ENCODE data around the gene RBM20.

Gene RBM20

GRCh38 chr10:110845192-110845755 is 201.1 kb downstream of the RBM20 start:
- DNase-seq: no peak
- in situ Hi-C loops (cut with HindIII; ENCODE audit: low pct_ligation_motif_present, low pct_unique_long_range_greater_than_20kb, low sequenced_read_pairs): no loop called here

- in situ Hi-C loops (cut with HindIII; ENCODE audit: low pct_ligation_motif_present, low pct_unique_long_range_greater_than_20kb, low sequenced_read_pairs): no loop called here
- no peak for DNase-seq
Observed at GRCh38 chr10:110845756-110846620, 201.9 kb downstream of the RBM20 start.

GRCh38 chr10:110847374-110847773 is 203.2 kb downstream of the RBM20 start:
- no peak for DNase-seq
- in situ Hi-C loops (cut with HindIII; ENCODE audit: low pct_ligation_motif_present, low pct_unique_long_range_greater_than_20kb, low sequenced_read_pairs): no loop called here

GRCh38 chr10:110848106-110848505 is 204.0 kb downstream of the RBM20 start:
- in situ Hi-C loops (cut with HindIII; ENCODE audit: low pct_ligation_motif_present, low pct_unique_long_range_greater_than_20kb, low sequenced_read_pairs): no loop called here
- no peak for DNase-seq

GRCh38 chr10:110850099-110850498 is 206.0 kb downstream of the RBM20 start:
- no peak for DNase-seq
- in situ Hi-C loops (cut with HindIII; ENCODE audit: low pct_ligation_motif_present, low pct_unique_long_range_greater_than_20kb, low sequenced_read_pairs): no loop called here

- DNase-seq: no peak
- in situ Hi-C loops (cut with HindIII; ENCODE audit: low pct_ligation_motif_present, low pct_unique_long_range_greater_than_20kb, low sequenced_read_pairs): no loop called here
Observed at GRCh38 chr10:110851020-110851612, 207.0 kb downstream of the RBM20 start.

- DNase-seq: peak; percentile 60
- in situ Hi-C loops (cut with HindIII; ENCODE audit: low pct_ligation_motif_present, low pct_unique_long_range_greater_than_20kb, low sequenced_read_pairs): no loop called here
Observed at GRCh38 chr10:110852255-110852896, 208.2 kb downstream of the RBM20 start.

GRCh38 chr10:110852947-110853346 is 208.8 kb downstream of the RBM20 start:
- in situ Hi-C loops (cut with HindIII; ENCODE audit: low pct_ligation_motif_present, low pct_unique_long_range_greater_than_20kb, low sequenced_read_pairs): no loop called here

GRCh38 chr10:110853921-110854605 is 209.9 kb downstream of the RBM20 start:
- in situ Hi-C loops (cut with HindIII; ENCODE audit: low pct_ligation_motif_present, low pct_unique_long_range_greater_than_20kb, low sequenced_read_pairs): no loop called here
- no peak for DNase-seq

More at GRCh38 chr10:110852947-110853346, 208.8 kb downstream of the RBM20 start:
- no peak for DNase-seq

GRCh38 chr10:110857265-110858171 is 213.4 kb downstream of the RBM20 start:
- DNase-seq: no peak

GRCh38 chr10:110858297-110858934 is 214.3 kb downstream of the RBM20 start:
- in situ Hi-C loops (cut with HindIII; ENCODE audit: low pct_ligation_motif_present, low pct_unique_long_range_greater_than_20kb, low sequenced_read_pairs): no loop called here
- DNase-seq: no peak

More at GRCh38 chr10:110857265-110858171, 213.4 kb downstream of the RBM20 start:
- in situ Hi-C loops (cut with HindIII; ENCODE audit: low pct_ligation_motif_present, low pct_unique_long_range_greater_than_20kb, low sequenced_read_pairs): no loop called here

GRCh38 chr10:110859206-110859972 is 215.3 kb downstream of the RBM20 start:
- DNase-seq: no peak
- in situ Hi-C loops (cut with HindIII; ENCODE audit: low pct_ligation_motif_present, low pct_unique_long_range_greater_than_20kb, low sequenced_read_pairs): no loop called here

GRCh38 chr10:110859973-110860376 is 215.8 kb downstream of the RBM20 start:
- in situ Hi-C loops (cut with HindIII; ENCODE audit: low pct_ligation_motif_present, low pct_unique_long_range_greater_than_20kb, low sequenced_read_pairs): no loop called here
- DNase-seq: no peak

- in situ Hi-C loops (cut with HindIII; ENCODE audit: low pct_ligation_motif_present, low pct_unique_long_range_greater_than_20kb, low sequenced_read_pairs): no loop called here
- no peak for DNase-seq
Observed at GRCh38 chr10:110860576-110861241, 216.6 kb downstream of the RBM20 start.

- DNase-seq: no peak
- in situ Hi-C loops (cut with HindIII; ENCODE audit: low pct_ligation_motif_present, low pct_unique_long_range_greater_than_20kb, low sequenced_read_pairs): no loop called here
Observed at GRCh38 chr10:110861476-110861875, 217.3 kb downstream of the RBM20 start.

Data from ACHN (cell line).